ENCODE results near the gene ASB1. TPM values are rescaled to one million over a fixed set of nuclear protein-coding genes. Genes with fewer than 3 reads are reported as not detected.

Gene ASB1
- total RNA-seq, 4 donors from 2014 or later, result 7.3 to 19.4 (median 17.2) TPM

DNA sequence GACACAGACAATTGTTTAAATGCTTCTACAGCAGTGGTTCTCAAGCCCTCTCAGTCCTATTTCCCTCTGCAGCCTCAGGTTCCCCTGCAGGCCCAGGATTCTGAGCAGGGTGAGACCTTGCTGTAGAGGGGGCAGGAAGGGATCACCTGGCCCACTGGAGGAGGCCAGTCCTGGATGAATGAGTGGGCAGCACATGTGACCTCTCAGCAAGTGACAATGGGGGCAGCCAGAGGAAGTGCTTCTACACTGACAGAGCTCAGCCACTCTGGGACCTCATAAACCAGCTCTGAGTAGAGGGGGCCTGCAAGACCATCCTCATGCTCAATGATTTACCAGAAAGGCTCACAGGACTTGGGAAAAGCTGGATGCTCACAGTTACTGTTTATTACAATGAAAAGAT, 63.2 kb downstream of the ASB1 start:
- TF ChIP-seq, protein P1, sequence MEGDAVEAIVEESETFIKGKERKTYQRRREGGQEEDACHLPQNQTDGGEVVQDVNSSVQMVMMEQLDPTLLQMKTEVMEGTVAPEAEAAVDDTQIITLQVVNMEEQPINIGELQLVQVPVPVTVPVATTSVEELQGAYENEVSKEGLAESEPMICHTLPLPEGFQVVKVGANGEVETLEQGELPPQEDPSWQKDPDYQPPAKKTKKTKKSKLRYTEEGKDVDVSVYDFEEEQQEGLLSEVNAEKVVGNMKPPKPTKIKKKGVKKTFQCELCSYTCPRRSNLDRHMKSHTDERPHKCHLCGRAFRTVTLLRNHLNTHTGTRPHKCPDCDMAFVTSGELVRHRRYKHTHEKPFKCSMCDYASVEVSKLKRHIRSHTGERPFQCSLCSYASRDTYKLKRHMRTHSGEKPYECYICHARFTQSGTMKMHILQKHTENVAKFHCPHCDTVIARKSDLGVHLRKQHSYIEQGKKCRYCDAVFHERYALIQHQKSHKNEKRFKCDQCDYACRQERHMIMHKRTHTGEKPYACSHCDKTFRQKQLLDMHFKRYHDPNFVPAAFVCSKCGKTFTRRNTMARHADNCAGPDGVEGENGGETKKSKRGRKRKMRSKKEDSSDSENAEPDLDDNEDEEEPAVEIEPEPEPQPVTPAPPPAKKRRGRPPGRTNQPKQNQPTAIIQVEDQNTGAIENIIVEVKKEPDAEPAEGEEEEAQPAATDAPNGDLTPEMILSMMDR (IDR thresholded peaks at IDR 0.05; ENCODE audit: low read depth), result no peak

GRCh38 chr2:238492840-238493239, 66.1 kb downstream of the ASB1 start:
- TF ChIP-seq, protein P1 (IDR thresholded peaks at IDR 0.05; ENCODE audit: low read depth), result no peak

DNA sequence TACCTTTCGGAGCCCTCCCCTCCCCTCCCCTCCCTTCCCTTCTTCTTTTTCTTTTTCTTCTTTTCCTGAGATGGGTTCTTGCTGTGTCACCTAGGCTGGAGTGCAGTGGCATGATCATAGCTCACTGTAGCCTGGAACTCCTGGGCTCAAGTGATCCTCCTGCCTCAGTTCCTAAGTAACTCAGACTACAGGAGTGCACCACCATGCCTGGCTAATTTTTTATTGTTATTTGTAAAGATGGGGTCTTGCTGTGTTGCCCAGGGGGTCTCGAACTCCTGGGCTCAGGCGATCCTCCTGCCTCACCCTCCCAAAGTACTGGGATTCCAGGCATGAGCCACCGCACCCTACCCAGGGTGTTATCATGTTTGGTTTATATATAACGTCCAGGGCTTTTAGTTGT, 66.7 kb downstream of the ASB1 start:
- TF ChIP-seq, protein P1 (IDR thresholded peaks at IDR 0.05; ENCODE audit: low read depth), result no peak

DNA sequence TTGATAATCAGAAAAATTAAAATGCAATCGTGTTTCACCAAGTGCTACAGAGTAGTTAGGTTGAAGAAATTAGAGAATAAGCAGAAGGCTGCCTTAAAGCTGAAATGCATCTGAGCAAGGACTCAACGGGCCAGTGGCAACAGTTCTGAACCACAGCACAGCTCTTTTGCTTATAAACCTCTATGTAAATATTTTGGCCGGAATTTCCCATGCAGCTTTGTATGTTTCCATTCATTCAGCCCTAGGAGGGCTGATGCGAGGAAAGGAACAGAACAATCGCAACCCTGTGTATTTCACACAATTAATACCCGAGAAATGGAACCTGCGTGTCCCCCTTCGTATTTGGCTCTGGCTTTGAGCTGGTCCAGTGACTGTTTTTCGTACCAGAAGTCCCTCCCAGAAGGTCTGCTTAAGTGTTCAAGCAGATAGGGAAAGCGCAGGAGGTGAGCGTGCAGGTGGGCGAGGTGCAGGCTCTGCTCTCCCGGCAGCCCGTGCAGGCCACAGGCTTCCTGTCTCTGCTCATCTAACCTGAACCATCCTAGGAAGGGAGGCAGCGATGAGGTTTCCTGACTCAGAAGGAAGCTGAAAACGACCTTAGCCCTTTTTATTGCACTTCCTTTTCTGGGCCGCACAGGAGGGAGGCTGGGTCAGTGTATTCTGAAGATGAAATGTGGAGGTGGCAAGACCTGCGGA, 67.3 kb downstream of the ASB1 start:
- TF ChIP-seq, protein P1 (IDR thresholded peaks at IDR 0.05; ENCODE audit: low read depth), result no peak

DNA sequence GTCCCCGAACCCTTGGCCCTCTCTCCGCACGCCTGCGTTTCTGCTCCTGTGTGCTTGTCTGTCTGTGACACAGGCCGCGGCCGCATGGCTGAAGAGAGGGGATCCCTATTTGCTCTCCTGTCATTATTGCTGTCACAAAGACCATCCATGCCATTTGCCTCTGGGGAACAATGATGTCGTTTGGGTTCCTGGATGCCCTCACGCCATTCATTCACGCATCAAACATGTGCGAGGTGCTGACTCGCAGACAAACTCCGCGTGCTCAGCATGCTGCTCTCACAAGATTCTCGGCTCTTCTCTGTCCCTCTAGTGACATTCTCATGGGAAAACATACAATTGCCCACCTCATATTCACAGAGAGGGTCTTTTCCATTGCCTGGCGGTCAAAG, 67.8 kb downstream of the ASB1 start:
- TF ChIP-seq, protein P1 (IDR thresholded peaks at IDR 0.05; ENCODE audit: low read depth), result no peak

- TF ChIP-seq, protein P1 (IDR thresholded peaks at IDR 0.05; ENCODE audit: low read depth), result no peak
Observed at GRCh38 chr2:238495422-238495821, 68.7 kb downstream of the ASB1 start.

DNA sequence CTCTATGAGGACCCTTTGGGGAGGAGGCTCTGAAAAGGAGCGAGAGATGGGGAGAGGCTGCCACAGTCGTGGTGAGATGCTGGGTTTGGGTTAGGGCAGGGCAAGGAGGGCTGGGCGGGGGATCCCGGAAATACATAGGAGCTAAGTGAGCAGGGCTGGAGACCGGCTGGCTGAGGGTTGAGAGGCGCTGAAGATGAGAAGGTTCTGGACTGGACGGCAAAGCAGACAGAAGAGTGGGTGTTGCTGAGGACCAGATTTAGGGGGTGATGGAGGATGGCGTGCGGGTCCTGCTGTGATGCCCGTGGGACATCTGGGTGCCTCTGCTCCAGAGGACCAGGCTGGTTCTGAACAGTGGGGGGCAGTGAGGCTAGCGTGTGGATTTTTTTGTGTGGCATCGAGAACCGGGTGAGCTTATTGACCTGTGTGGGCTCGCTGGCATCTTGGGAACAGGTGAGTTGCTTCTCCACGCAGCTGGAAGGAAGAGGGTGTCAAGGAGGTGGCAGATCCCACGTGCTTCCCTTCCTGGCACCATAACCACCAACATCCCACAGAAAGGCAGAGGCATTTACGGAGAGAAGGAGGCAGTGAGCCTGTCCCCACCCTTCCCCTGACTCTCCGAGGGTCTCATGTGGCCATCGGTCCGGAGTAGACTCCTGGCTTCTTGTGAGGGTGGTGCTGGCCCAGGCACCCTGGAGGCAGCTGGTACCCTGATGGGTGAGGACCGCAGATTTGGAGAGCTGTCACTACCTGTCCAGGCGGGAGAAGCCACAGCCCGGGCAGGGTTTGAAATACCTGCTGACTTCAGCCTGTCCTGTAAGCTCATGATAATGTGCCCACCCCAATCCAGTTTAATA, 70.3 kb downstream of the ASB1 start:
- TF ChIP-seq, protein P1 (IDR thresholded peaks at IDR 0.05; ENCODE audit: low read depth), result no peak
